GM12874 (cell line): ENCODE data around the gene CDKN2B.

Experiments used
- TF ChIP-seq, protein P1 (sequence below): IDR thresholded peaks from 2 replicates; pipeline ENCODE4 v1.5.1; 2011; ENCODE audit warnings: low read depth, mild to moderate bottlenecking, control low read depth, low read length, moderate library complexity; ENCODE audit not compliant: insufficient read depth

Gene CDKN2B

GRCh38 chr9:22008717-22009505, at the start of gene CDKN2B:
Gene CDKN2B (minus strand): TSS chr9:22009305. CDS start chr9:22008953, 352 bp downstream.
- TF ChIP-seq, protein P1, sequence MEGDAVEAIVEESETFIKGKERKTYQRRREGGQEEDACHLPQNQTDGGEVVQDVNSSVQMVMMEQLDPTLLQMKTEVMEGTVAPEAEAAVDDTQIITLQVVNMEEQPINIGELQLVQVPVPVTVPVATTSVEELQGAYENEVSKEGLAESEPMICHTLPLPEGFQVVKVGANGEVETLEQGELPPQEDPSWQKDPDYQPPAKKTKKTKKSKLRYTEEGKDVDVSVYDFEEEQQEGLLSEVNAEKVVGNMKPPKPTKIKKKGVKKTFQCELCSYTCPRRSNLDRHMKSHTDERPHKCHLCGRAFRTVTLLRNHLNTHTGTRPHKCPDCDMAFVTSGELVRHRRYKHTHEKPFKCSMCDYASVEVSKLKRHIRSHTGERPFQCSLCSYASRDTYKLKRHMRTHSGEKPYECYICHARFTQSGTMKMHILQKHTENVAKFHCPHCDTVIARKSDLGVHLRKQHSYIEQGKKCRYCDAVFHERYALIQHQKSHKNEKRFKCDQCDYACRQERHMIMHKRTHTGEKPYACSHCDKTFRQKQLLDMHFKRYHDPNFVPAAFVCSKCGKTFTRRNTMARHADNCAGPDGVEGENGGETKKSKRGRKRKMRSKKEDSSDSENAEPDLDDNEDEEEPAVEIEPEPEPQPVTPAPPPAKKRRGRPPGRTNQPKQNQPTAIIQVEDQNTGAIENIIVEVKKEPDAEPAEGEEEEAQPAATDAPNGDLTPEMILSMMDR = peak; percentile 98

DNA sequence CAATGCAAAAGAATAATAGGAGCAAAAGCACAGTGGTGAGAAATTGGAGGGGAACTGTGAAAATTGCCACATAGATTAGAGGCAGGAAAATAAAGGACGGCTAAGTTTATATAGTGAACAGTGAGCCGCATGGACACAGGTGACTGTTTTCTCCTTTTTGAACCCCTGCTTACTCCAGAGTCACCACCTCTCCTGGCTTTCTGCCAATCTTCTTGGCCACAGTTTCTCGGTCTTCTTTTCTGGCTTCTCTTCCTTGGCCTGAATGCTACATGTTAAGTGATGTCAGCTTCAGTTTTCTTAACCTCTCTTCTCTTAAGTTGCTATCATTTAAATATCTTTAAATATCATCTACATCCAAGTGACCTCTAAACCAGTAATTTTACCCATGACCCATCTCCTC, 47.3 kb upstream of the CDKN2B start:
- TF ChIP-seq, protein P1 = no peak

- TF ChIP-seq, protein P1 = no peak
These were observed 46.0 kb upstream of the CDKN2B start for GRCh38 chr9:22055090-22055489.

- TF ChIP-seq, protein P1 = no peak
These were observed 45.4 kb upstream of the CDKN2B start for GRCh38 chr9:22054529-22054928.

GRCh38 chr9:22054076-22054475, 45.0 kb upstream of the CDKN2B start:
- TF ChIP-seq, protein P1 = no peak

GRCh38 chr9:22053178-22053577, 44.1 kb upstream of the CDKN2B start:
- TF ChIP-seq, protein P1 = no peak

DNA sequence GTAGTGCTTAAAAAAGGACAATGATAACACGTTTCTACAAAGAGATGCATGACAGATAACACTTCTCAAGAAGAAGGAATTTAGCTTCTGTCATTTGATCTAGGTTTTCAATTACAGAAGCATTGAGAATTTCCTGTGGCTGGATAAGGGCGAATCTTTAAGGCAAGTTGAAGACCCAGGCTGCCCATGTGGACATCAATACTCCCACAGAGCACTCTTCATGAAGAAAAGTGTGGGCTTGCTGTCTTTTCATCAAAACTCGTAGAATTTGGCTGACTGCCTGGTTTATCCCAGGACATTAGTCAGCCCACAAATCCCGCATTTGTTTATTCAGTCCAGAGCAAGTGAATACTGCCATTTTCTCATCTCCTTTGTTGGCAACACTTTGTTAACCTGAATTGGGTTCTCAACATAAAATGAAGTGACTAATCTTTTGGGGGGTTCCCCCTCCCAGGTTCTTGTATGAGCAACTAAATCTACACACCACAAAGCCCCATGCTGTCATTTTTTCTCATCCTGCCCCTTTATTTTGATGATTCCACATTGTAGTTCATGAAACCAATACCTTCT, 43.4 kb upstream of the CDKN2B start:
- TF ChIP-seq, protein P1 = no peak
